ENCODE results near the gene ATP1A2.
A peak's percentile ranks its signal among the peaks of the same experiment; 100 is the strongest.

ATP1A2 gene

GRCh38 chr1:160115545-160116282 lies at the start of gene ATP1A2:
TSS of gene ATP1A2 (plus strand) at chr1:160115759. CDS start at chr1:160115862, 103 bp downstream.
- DNase-seq, result no peak

- DNase-seq, result no peak
These were observed 48.5 kb upstream of the ATP1A2 start for GRCh38 chr1:160066829-160067745.

GRCh38 chr1:160068225-160068624 lies 47.3 kb upstream of the ATP1A2 start:
- no peak for DNase-seq

- DNase-seq, result no peak
These were observed 45.9 kb upstream of the ATP1A2 start, which contains the start of gene KCNJ10 for GRCh38 chr1:160069460-160070231. TSS of gene KCNJ10 (minus strand) at chr1:160070160. CDS start at chr1:160042532, 27,628 bp downstream.

GRCh38 chr1:160070243-160071163 lies 45.1 kb upstream of the ATP1A2 start:
- DNase-seq, result peak; percentile 72

- DNase-seq, result no peak
These were observed 44.3 kb upstream of the ATP1A2 start for GRCh38 chr1:160071289-160071688.

GRCh38 chr1:160074865-160075264 lies 40.7 kb upstream of the ATP1A2 start:
- DNase-seq, result no peak

- no peak for DNase-seq
These were observed 39.7 kb upstream of the ATP1A2 start for GRCh38 chr1:160075836-160076235.

GRCh38 chr1:160076295-160076694 lies 39.3 kb upstream of the ATP1A2 start:
- no peak for DNase-seq

GRCh38 chr1:160077486-160077885 lies 38.1 kb upstream of the ATP1A2 start:
- no peak for DNase-seq

- no peak for DNase-seq
These were observed 36.9 kb upstream of the ATP1A2 start for GRCh38 chr1:160078512-160079195.

- DNase-seq, result no peak
These were observed 36.1 kb upstream of the ATP1A2 start for GRCh38 chr1:160079448-160079847.

GRCh38 chr1:160080381-160081100 lies 35.0 kb upstream of the ATP1A2 start:
- DNase-seq, result no peak

- no peak for DNase-seq
These were observed 34.2 kb upstream of the ATP1A2 start, which contains the start of gene KCNJ9 for GRCh38 chr1:160081261-160081936. TSS of gene KCNJ9 (plus strand) at chr1:160081538. CDS start at chr1:160084031, 2,493 bp downstream.

GRCh38 chr1:160082487-160082886 lies 33.1 kb upstream of the ATP1A2 start:
- DNase-seq, result no peak

GRCh38 chr1:160082926-160083325 lies 32.6 kb upstream of the ATP1A2 start:
- no peak for DNase-seq

GRCh38 chr1:160083968-160084770 lies 31.4 kb upstream of the ATP1A2 start:
- DNase-seq, result peak; percentile 25

- no peak for DNase-seq
These were observed 30.7 kb upstream of the ATP1A2 start for GRCh38 chr1:160084771-160085321.
